B cell (primary cell): ENCODE measurements around the gene FAM168A.

Source experiments
- CTCF ChIP-seq: fragments of 200-600 bp; IDR thresholded peaks from one replicate; pipeline ENCODE4 v1.8.0; 2022; ENCODE audit warnings: antibody characterized with exemption, mild to moderate bottlenecking
- EZH2 ChIP-seq: IDR thresholded peaks from 2 replicates; pipeline ENCODE4 v1.6.1; 2012; ENCODE audit warnings: borderline replicate concordance, low read depth, mild to moderate bottlenecking, moderate library complexity, low read length; ENCODE audit not compliant: insufficient read depth, poor library complexity, severe bottlenecking

GRCh38 chr11:73380331-73380730 lies 217.6 kb downstream of the FAM168A start:
- TF ChIP-seq CTCF = no peak
- no peak for TF ChIP-seq EZH2
